SK-N-SH (cell line): Measurements from ENCODE around the gene CELSR1. TPM values are rescaled to one million over a fixed set of nuclear protein-coding genes. Genes with fewer than 3 reads are reported as not detected.

Source experiments
- CTCF ChIA-PET: fragments of 300-600, 350-600 bp; formaldehyde crosslinking; extraction: SDS; loops from one replicate; lab custom pipeline; 2021; lab: Yijun Ruan, JAX
- POLR2A ChIA-PET: fragments of 350-600 bp; sonication (Branson Sonifier 250); formaldehyde crosslinking; extraction: SDS; loops from one replicate; lab custom pipeline; 2020; ENCODE audit warnings: antibody characterized with exemption, inconsistent platforms; lab: Yijun Ruan, JAX
- DNase-seq: peaks from one replicate; pipeline ENCODE4 v3.0.0; 2012
- H2AFZ ChIP-seq: fragments of 200-600 bp; sonication (generic); 2 replicates; pipeline ENCODE4 v1.8.1; 2016; ENCODE audit warnings: antibody characterized with exemption, mild to moderate bottlenecking, low read depth
- H3F3A ChIP-seq: fragments of 200-600 bp; sonication (generic); replicated peaks from 2 replicates; pipeline ENCODE3; 2016; ENCODE audit warnings: antibody characterized with exemption, mild to moderate bottlenecking; ENCODE audit not compliant: insufficient read depth
- H3K27ac ChIP-seq, 2 experiments: fragments of 200-500 bp in 1 of 2; fragments of 200-600 bp in 1 of 2; sonication (Bioruptor generic) in 1 of 2; sonication (generic), shearing (Covaris generic) in 1 of 2; 2 replicates each; pipeline versions ENCODE4 v1.5.1 to v1.6.1; 2014 to 2016; ENCODE audit warnings: low read depth in 2 of 2, inconsistent platforms in 1 of 2, low read length in 1 of 2, mild to moderate bottlenecking in 1 of 2, mixed read lengths in 1 of 2
- H3K27me3 ChIP-seq: fragments of 200-600 bp; sonication (generic), shearing (Covaris generic); 2 replicates; pipeline ENCODE4 v1.6.1; 2016; ENCODE audit warnings: mixed run types; ENCODE audit not compliant: insufficient read depth
- H3K36me3 ChIP-seq, 2 experiments: fragments of 200-500 bp in 1 of 2; fragments of 200-600 bp in 1 of 2; sonication (Bioruptor generic) in 1 of 2; sonication (generic) in 1 of 2; replicated peaks in 1 of 2; 2 replicates each; pipeline versions ENCODE3 to v1.5.1; 2014 to 2016; ENCODE audit warnings: low read length in 1 of 2, mild to moderate bottlenecking in 1 of 2; ENCODE audit not compliant: insufficient read depth in 2 of 2, control insufficient read depth in 1 of 2
- H3K4me1 ChIP-seq, 2 experiments: fragments of 200-500 bp in 1 of 2; fragments of 200-600 bp in 1 of 2; sonication (Bioruptor generic) in 1 of 2; sonication (generic), shearing (Covaris generic) in 1 of 2; 2 replicates each; pipeline versions ENCODE4 v1.5.1 to v1.6.1; 2014 to 2016; ENCODE audit warnings: low read depth in 1 of 2, low read length in 1 of 2, mixed run types in 1 of 2; ENCODE audit not compliant: insufficient read depth in 2 of 2, control insufficient read depth in 1 of 2
- H3K4me2 ChIP-seq: fragments of 200-600 bp; sonication (generic), shearing (Covaris generic); 2 replicates; pipeline ENCODE4 v1.6.1; 2017; ENCODE audit warnings: mixed run types
- H3K4me3 ChIP-seq, 2 experiments: fragments of 200-500 bp in 1 of 2; fragments of 200-600 bp in 1 of 2; sonication (Bioruptor generic) in 1 of 2; sonication (generic), shearing (Covaris generic) in 1 of 2; 2 replicates each; pipeline versions ENCODE4 v1.5.1 to v1.8.1; 2014 to 2016; ENCODE audit warnings: low read depth in 2 of 2, inconsistent platforms in 1 of 2, low read length in 1 of 2, mild to moderate bottlenecking in 1 of 2, mixed read lengths in 1 of 2, moderate library complexity in 1 of 2
- H3K79me2 ChIP-seq: fragments of 200-600 bp; sonication (generic); 2 replicates; pipeline ENCODE4 v1.8.1; 2017; ENCODE audit warnings: mild to moderate bottlenecking; ENCODE audit not compliant: insufficient read depth
- H3K9ac ChIP-seq: fragments of 200-600 bp; sonication (generic); 2 replicates; pipeline ENCODE4 v1.6.1; 2017; ENCODE audit warnings: mixed run types
- H3K9me2 ChIP-seq: fragments of 200-600 bp; sonication (generic); 2 replicates; pipeline ENCODE4 v1.6.1; 2017; ENCODE audit warnings: mixed run types
- H3K9me3 ChIP-seq: fragments of 200-600 bp; sonication (generic); 2 replicates; pipeline ENCODE4 v1.6.1; 2017; ENCODE audit warnings: mixed run types, mild to moderate bottlenecking, moderate library complexity
- H4K20me1 ChIP-seq: fragments of 200-600 bp; sonication (generic); 2 replicates; pipeline ENCODE4 v1.6.1; 2017; ENCODE audit warnings: mild to moderate bottlenecking, mixed run types; ENCODE audit not compliant: insufficient read depth
- CHD2 ChIP-seq: fragments of 150-350 bp; IDR thresholded peaks from 2 replicates; pipeline ENCODE4 v1.6.1; 2018; ENCODE audit warnings: low read length; ENCODE audit not compliant: partially characterized antibody
- ELF1 ChIP-seq: IDR thresholded peaks from 2 replicates; pipeline ENCODE4 v1.4.0; 2012
- EZH2phosphoT487 ChIP-seq: fragments of 200-600 bp; sonication (generic); IDR thresholded peaks from 2 replicates; pipeline ENCODE4 v1.6.1; 2017; ENCODE audit warnings: low read depth, mixed run types, mild to moderate bottlenecking, antibody characterized with exemption, moderate library complexity, borderline replicate concordance
- GATA2 ChIP-seq: sonication (generic); formaldehyde crosslinking; IDR thresholded peaks from 2 replicates; pipeline ENCODE4 v1.5.0; 2020; ENCODE audit warnings: mild to moderate bottlenecking, missing genetic modification reagents
- JUND ChIP-seq: IDR thresholded peaks from 2 replicates; pipeline ENCODE4 v1.4.0; 2012
- MEF2A ChIP-seq: IDR thresholded peaks from 2 replicates; pipeline ENCODE4 v1.4.0; 2012; ENCODE audit warnings: low read depth, borderline replicate concordance
- MXI1 ChIP-seq: IDR thresholded peaks from 2 replicates; pipeline ENCODE4 v1.6.1; 2012; ENCODE audit warnings: mild to moderate bottlenecking, low read depth, low read length, improper control_type of control experiment
- NFIC ChIP-seq: IDR thresholded peaks from 2 replicates; pipeline ENCODE4 v1.4.0; 2012; ENCODE audit warnings: borderline replicate concordance
- NRF1 ChIP-seq: IDR thresholded peaks from 2 replicates; pipeline ENCODE4 v1.6.1; 2012; ENCODE audit warnings: low read depth, mild to moderate bottlenecking, low read length
- RAD21 ChIP-seq: IDR thresholded peaks from 2 replicates; pipeline ENCODE4 v1.6.1; 2012; ENCODE audit warnings: mild to moderate bottlenecking, low read length
- SIN3A ChIP-seq: IDR thresholded peaks from 2 replicates; pipeline ENCODE4 v1.6.1; 2012; ENCODE audit warnings: low read depth, mild to moderate bottlenecking, low read length, moderate library complexity, borderline replicate concordance
- SMC3 ChIP-seq: IDR thresholded peaks from 2 replicates; pipeline ENCODE4 v1.6.1; 2012; ENCODE audit warnings: low read depth, low read length, improper control_type of control experiment
- TAF1 ChIP-seq: IDR thresholded peaks from 2 replicates; pipeline ENCODE4 v1.6.1; 2012; ENCODE audit warnings: low read depth, mild to moderate bottlenecking, low read length, moderate library complexity, borderline replicate concordance
- TEAD4 ChIP-seq: IDR thresholded peaks from 2 replicates; pipeline ENCODE4 v1.4.0; 2012; ENCODE audit warnings: mild to moderate bottlenecking, borderline replicate concordance; ENCODE audit not compliant: insufficient read depth
- WGBS: methylation state at CpG from one replicate; pipeline ENCODE4 v1.1.6; 2017; ENCODE audit warnings: low lambda C conversion rate; 5-methylcytosine and 5-hydroxymethylcytosine counted together
- polyA plus RNA-seq, 3 experiments: library from polyadenylated mRNA; depleted of rRNA; stranded (reverse); fragments of >200 nt; gene quantifications; 2 replicates each; pipeline ENCODE4 v1.2.3, GENCODE V29; 2012
- TF ChIP-seq, protein P1 (sequence below): fragments of 150-350 bp; IDR thresholded peaks from 2 replicates; pipeline ENCODE4 v1.6.1; 2017; ENCODE audit warnings: antibody characterized with exemption, low read length, low read depth, borderline replicate concordance
- TF ChIP-seq, protein P2 (sequence below): IDR thresholded peaks from 2 replicates; pipeline ENCODE4 v1.4.0; 2012; ENCODE audit warnings: low read depth, borderline replicate concordance
- TF ChIP-seq, protein P3 (sequence below): fragments of 200-600 bp; sonication (generic); IDR thresholded peaks from 2 replicates; pipeline ENCODE4 v1.6.1; 2017; ENCODE audit warnings: antibody characterized with exemption, mild to moderate bottlenecking, moderate library complexity
- TF ChIP-seq, protein P4 (sequence below): IDR thresholded peaks from 2 replicates; pipeline ENCODE4 v1.6.1; 2012; ENCODE audit warnings: mild to moderate bottlenecking, low read depth, low read length, moderate library complexity
- TF ChIP-seq, protein P5 (sequence below): IDR thresholded peaks from 2 replicates; pipeline ENCODE4; 2012

CELSR1 gene
- polyA plus RNA-seq, 1 of the 3 experiments (the other 2 are of a cell fraction), result 5.0 TPM

DNA sequence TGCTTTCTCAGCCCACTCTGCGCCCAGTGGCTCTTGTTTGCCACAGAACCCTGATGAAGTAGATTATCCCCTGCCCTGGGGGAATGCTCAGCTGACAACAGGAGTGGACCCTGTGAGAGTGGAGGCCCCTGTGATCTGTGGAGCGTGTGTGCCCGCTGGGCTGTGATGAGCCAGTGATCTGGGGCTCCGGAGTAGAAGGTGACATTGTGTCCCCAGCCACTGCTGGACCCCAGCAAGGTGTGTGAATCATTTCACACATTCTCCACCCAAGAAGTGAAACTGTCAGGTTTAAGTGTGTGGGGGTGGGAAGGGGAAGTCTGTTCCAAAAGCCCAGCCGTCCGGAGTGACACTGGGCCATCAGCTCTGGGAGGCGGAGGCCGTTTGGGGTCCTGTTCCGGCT is 49.6 kb upstream of the CELSR1 start (continued):
- TF ChIP-seq, protein P1, sequence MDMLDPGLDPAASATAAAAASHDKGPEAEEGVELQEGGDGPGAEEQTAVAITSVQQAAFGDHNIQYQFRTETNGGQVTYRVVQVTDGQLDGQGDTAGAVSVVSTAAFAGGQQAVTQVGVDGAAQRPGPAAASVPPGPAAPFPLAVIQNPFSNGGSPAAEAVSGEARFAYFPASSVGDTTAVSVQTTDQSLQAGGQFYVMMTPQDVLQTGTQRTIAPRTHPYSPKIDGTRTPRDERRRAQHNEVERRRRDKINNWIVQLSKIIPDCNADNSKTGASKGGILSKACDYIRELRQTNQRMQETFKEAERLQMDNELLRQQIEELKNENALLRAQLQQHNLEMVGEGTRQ, result no peak
- TF ChIP-seq NRF1 (no peak), MEF2A (no peak), MXI1 (no peak), TEAD4 (no peak)
- TF ChIP-seq, all 33 proteins: peak for 0

DNA sequence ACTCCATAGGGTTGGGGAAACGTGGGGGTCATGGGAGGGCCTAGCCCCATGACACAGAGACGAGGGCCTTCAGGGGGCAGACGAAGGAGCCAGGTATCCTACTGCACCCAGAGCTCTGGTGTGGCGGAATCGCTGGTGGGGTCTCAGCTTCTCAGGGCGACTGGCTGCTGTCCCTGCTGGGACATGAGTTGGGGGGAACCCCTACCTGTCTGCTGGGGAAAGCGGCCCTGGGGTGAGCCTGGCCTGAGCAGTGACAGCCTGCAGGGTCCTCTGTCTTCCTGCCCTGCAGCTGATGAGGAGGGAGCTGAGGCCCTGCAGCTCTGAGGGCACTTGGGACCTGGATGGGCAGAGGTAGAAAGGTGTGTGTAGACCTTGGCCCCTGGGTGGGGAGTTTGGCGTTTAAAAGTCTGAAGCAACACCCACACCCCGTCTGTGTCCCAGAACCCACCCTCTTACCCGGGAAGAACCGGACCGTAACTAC is 49.2 kb upstream of the CELSR1 start:
- TF ChIP-seq GATA2 (no peak), SMC3 (no peak), TEAD4 (no peak), SIN3A (no peak), NFIC (no peak), RAD21 (no peak), JUND (no peak), MXI1 (no peak), EZH2phosphoT487 (no peak), ELF1 (no peak), CHD2 (no peak), TAF1 (no peak)
- TF ChIP-seq, protein P2, sequence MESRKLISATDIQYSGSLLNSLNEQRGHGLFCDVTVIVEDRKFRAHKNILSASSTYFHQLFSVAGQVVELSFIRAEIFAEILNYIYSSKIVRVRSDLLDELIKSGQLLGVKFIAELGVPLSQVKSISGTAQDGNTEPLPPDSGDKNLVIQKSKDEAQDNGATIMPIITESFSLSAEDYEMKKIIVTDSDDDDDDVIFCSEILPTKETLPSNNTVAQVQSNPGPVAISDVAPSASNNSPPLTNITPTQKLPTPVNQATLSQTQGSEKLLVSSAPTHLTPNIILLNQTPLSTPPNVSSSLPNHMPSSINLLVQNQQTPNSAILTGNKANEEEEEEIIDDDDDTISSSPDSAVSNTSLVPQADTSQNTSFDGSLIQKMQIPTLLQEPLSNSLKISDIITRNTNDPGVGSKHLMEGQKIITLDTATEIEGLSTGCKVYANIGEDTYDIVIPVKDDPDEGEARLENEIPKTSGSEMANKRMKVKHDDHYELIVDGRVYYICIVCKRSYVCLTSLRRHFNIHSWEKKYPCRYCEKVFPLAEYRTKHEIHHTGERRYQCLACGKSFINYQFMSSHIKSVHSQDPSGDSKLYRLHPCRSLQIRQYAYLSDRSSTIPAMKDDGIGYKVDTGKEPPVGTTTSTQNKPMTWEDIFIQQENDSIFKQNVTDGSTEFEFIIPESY, result no peak
- TF ChIP-seq, protein P3, sequence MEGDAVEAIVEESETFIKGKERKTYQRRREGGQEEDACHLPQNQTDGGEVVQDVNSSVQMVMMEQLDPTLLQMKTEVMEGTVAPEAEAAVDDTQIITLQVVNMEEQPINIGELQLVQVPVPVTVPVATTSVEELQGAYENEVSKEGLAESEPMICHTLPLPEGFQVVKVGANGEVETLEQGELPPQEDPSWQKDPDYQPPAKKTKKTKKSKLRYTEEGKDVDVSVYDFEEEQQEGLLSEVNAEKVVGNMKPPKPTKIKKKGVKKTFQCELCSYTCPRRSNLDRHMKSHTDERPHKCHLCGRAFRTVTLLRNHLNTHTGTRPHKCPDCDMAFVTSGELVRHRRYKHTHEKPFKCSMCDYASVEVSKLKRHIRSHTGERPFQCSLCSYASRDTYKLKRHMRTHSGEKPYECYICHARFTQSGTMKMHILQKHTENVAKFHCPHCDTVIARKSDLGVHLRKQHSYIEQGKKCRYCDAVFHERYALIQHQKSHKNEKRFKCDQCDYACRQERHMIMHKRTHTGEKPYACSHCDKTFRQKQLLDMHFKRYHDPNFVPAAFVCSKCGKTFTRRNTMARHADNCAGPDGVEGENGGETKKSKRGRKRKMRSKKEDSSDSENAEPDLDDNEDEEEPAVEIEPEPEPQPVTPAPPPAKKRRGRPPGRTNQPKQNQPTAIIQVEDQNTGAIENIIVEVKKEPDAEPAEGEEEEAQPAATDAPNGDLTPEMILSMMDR, result no peak
- TF ChIP-seq, protein P4, sequence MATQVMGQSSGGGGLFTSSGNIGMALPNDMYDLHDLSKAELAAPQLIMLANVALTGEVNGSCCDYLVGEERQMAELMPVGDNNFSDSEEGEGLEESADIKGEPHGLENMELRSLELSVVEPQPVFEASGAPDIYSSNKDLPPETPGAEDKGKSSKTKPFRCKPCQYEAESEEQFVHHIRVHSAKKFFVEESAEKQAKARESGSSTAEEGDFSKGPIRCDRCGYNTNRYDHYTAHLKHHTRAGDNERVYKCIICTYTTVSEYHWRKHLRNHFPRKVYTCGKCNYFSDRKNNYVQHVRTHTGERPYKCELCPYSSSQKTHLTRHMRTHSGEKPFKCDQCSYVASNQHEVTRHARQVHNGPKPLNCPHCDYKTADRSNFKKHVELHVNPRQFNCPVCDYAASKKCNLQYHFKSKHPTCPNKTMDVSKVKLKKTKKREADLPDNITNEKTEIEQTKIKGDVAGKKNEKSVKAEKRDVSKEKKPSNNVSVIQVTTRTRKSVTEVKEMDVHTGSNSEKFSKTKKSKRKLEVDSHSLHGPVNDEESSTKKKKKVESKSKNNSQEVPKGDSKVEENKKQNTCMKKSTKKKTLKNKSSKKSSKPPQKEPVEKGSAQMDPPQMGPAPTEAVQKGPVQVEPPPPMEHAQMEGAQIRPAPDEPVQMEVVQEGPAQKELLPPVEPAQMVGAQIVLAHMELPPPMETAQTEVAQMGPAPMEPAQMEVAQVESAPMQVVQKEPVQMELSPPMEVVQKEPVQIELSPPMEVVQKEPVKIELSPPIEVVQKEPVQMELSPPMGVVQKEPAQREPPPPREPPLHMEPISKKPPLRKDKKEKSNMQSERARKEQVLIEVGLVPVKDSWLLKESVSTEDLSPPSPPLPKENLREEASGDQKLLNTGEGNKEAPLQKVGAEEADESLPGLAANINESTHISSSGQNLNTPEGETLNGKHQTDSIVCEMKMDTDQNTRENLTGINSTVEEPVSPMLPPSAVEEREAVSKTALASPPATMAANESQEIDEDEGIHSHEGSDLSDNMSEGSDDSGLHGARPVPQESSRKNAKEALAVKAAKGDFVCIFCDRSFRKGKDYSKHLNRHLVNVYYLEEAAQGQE, result no peak
- TF ChIP-seq, protein P5, sequence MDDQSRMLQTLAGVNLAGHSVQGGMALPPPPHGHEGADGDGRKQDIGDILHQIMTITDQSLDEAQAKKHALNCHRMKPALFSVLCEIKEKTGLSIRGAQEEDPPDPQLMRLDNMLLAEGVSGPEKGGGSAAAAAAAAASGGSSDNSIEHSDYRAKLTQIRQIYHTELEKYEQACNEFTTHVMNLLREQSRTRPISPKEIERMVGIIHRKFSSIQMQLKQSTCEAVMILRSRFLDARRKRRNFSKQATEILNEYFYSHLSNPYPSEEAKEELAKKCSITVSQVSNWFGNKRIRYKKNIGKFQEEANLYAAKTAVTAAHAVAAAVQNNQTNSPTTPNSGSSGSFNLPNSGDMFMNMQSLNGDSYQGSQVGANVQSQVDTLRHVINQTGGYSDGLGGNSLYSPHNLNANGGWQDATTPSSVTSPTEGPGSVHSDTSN, result no peak
- H3K4me2 ChIP-seq, result no peak overlapping the region
- no peaks in the 10 kb centered on the region for H3K9me2 ChIP-seq
- no peak for DNase-seq
- CTCF ChIA-PET, result interaction anchor here (0.6 to 1.3 kb wide), 3 partner anchors 23 to 1056 kb away, joined by 3 to 5 read pairs (median 4); no protein-coding TSS in a partner anchor
- 93% methylated on average over 8 of the region's 12 CpGs for WGBS
- no peaks in the 10 kb centered on the region for H3K27me3 ChIP-seq
- peaks cover 0 to 40% of the 10 kb centered on the region in 2 experiments; a peak in 1 of 4 replicates for H3K4me1 ChIP-seq
- H3K79me2 ChIP-seq, result no peaks in the 10 kb centered on the region
- no peak overlapping the region for H3K4me3 ChIP-seq
- no peak overlapping the region for H2AFZ ChIP-seq
- POLR2A ChIA-PET, result no interaction called here
- H3K9me3 ChIP-seq, result no peaks in the 10 kb centered on the region
- H3K27ac ChIP-seq, result no peak overlapping the region
- H4K20me1 ChIP-seq, result no peaks in the 10 kb centered on the region
- H3K36me3 ChIP-seq, result no peaks in the 10 kb centered on the region
- H3F3A ChIP-seq, result no peaks in the 10 kb centered on the region
- H3K9ac ChIP-seq, result no peak overlapping the region
